CD4-positive, alpha-beta T cell treated with Interleukin-12 subunit alpha and Interleukin-12 subunit beta, for 1 hour (primary cell): Measurements from ENCODE around the gene ANKRD24.
"Not testable (repeated sequence)": the region's sequence is repeated elsewhere in the genome, so short reads cannot be mapped to it uniquely, and the experiment has no call there.

Source experiments
- DNase-seq: peaks from one replicate; pipeline ENCODE4 v3.0.0-alpha.2; 2020

Gene ANKRD24

GRCh38 chr19:4174213-4174894 is 8.1 kb upstream of the ANKRD24 start:
- DNase-seq, result no peak

- DNase-seq, result no peak
These were observed 7.4 kb upstream of the ANKRD24 start for GRCh38 chr19:4174895-4175668.

GRCh38 chr19:4175669-4175931 is 6.9 kb upstream of the ANKRD24 start:
- no peak for DNase-seq

- DNase-seq, result no peak
These were observed 5.3 kb upstream of the ANKRD24 start for GRCh38 chr19:4177146-4177545.

- DNase-seq, result no peak
These were observed 3.5 kb upstream of the ANKRD24 start for GRCh38 chr19:4178990-4179389.

GRCh38 chr19:4181053-4181508 is 1.4 kb upstream of the ANKRD24 start:
- DNase-seq, result no peak

GRCh38 chr19:4183967-4184717 is 1.7 kb downstream of the ANKRD24 start:
- no peak for DNase-seq

- DNase-seq, result no peak
These were observed 2.3 kb downstream of the ANKRD24 start for GRCh38 chr19:4184718-4185352.

- DNase-seq, result no peak
These were observed 3.1 kb downstream of the ANKRD24 start for GRCh38 chr19:4185413-4186086.

GRCh38 chr19:4186087-4186993 is 3.9 kb downstream of the ANKRD24 start:
- peak; percentile 78 for DNase-seq

GRCh38 chr19:4187313-4188122 is 5.0 kb downstream of the ANKRD24 start:
- DNase-seq, result no peak

GRCh38 chr19:4189641-4190040 is 7.2 kb downstream of the ANKRD24 start:
- DNase-seq, result no peak

GRCh38 chr19:4192537-4192936 is 10.0 kb downstream of the ANKRD24 start:
- DNase-seq, result not testable (repeated sequence)

- no peak for DNase-seq
These were observed 11.9 kb downstream of the ANKRD24 start for GRCh38 chr19:4194353-4194752.

GRCh38 chr19:4196009-4196408 is 13.5 kb downstream of the ANKRD24 start:
- DNase-seq, result no peak

- no peak for DNase-seq
These were observed 14.2 kb downstream of the ANKRD24 start for GRCh38 chr19:4196587-4197148.

- DNase-seq, result no peak
These were observed 14.7 kb downstream of the ANKRD24 start for GRCh38 chr19:4197228-4197624.

- no peak for DNase-seq
These were observed 15.4 kb downstream of the ANKRD24 start for GRCh38 chr19:4197625-4198466.

- DNase-seq, result no peak
These were observed 16.1 kb downstream of the ANKRD24 start for GRCh38 chr19:4198467-4199126.
